NK-92 (cell line): Measurements from ENCODE around the gene PTPRG.

Experiments
- DNase-seq: peaks from one replicate; lab custom pipeline; 2025; ENCODE audit not compliant: unreplicated experiment; lab: John Stamatoyannopoulos, UW

Gene PTPRG

GRCh38 chr3:61648481-61648880 lies 87.1 kb downstream of the PTPRG start:
- no peak for DNase-seq

GRCh38 chr3:61649381-61650170 lies 88.2 kb downstream of the PTPRG start:
- DNase-seq: no peak

GRCh38 chr3:61650276-61650675 lies 88.9 kb downstream of the PTPRG start:
- no peak for DNase-seq

- no peak for DNase-seq
These were observed 89.5 kb downstream of the PTPRG start for GRCh38 chr3:61650719-61651410.

GRCh38 chr3:61657689-61658088 lies 96.3 kb downstream of the PTPRG start:
- DNase-seq: no peak

GRCh38 chr3:61662861-61663260 lies 101.5 kb downstream of the PTPRG start:
- DNase-seq: no peak

- no peak for DNase-seq
These were observed 102.2 kb downstream of the PTPRG start for GRCh38 chr3:61663356-61664104.

- no peak for DNase-seq
These were observed 102.7 kb downstream of the PTPRG start for GRCh38 chr3:61664105-61664482.

GRCh38 chr3:61665121-61665520 lies 103.8 kb downstream of the PTPRG start:
- DNase-seq: no peak

GRCh38 chr3:61665987-61666386 lies 104.6 kb downstream of the PTPRG start:
- DNase-seq: no peak

GRCh38 chr3:61666615-61667330 lies 105.4 kb downstream of the PTPRG start:
- DNase-seq: no peak

GRCh38 chr3:61667383-61667782 lies 106.0 kb downstream of the PTPRG start:
- no peak for DNase-seq

GRCh38 chr3:61667814-61668213 lies 106.4 kb downstream of the PTPRG start:
- DNase-seq: no peak

- no peak for DNase-seq
These were observed 107.0 kb downstream of the PTPRG start for GRCh38 chr3:61668317-61668864.

GRCh38 chr3:61669203-61669602 lies 107.8 kb downstream of the PTPRG start:
- DNase-seq: no peak

- no peak for DNase-seq
These were observed 108.4 kb downstream of the PTPRG start for GRCh38 chr3:61669668-61670299.

GRCh38 chr3:61673651-61674050 lies 112.3 kb downstream of the PTPRG start:
- no peak for DNase-seq

- DNase-seq: no peak
These were observed 113.2 kb downstream of the PTPRG start for GRCh38 chr3:61674596-61674995.

GRCh38 chr3:61679026-61679425 lies 117.7 kb downstream of the PTPRG start:
- DNase-seq: no peak

GRCh38 chr3:61680617-61681016 lies 119.2 kb downstream of the PTPRG start:
- DNase-seq: no peak
